Pulmonary artery endothelial cell (primary cell): ENCODE results near the gene CACNG3. TPM values are rescaled to one million over a fixed set of nuclear protein-coding genes. Genes with fewer than 3 reads are reported as not detected.
"Not testable (repeated sequence)": the region's sequence is repeated elsewhere in the genome, so short reads cannot be mapped to it uniquely, and the experiment has no call there.

ENCODE experiments used
- DNase-seq: peaks from one replicate; pipeline ENCODE4 v3.0.0-alpha.2; 2011; ENCODE audit warnings: low read depth, low spot score
- total RNA-seq: library from RNA; depleted of rRNA; stranded (reverse); fragments of >200 nt; gene quantifications from 2 replicates; pipeline ENCODE4 v1.2.3, GENCODE V29; 2014

The CACNG3 gene
- total RNA-seq: not detected in 2 replicates

DNA sequence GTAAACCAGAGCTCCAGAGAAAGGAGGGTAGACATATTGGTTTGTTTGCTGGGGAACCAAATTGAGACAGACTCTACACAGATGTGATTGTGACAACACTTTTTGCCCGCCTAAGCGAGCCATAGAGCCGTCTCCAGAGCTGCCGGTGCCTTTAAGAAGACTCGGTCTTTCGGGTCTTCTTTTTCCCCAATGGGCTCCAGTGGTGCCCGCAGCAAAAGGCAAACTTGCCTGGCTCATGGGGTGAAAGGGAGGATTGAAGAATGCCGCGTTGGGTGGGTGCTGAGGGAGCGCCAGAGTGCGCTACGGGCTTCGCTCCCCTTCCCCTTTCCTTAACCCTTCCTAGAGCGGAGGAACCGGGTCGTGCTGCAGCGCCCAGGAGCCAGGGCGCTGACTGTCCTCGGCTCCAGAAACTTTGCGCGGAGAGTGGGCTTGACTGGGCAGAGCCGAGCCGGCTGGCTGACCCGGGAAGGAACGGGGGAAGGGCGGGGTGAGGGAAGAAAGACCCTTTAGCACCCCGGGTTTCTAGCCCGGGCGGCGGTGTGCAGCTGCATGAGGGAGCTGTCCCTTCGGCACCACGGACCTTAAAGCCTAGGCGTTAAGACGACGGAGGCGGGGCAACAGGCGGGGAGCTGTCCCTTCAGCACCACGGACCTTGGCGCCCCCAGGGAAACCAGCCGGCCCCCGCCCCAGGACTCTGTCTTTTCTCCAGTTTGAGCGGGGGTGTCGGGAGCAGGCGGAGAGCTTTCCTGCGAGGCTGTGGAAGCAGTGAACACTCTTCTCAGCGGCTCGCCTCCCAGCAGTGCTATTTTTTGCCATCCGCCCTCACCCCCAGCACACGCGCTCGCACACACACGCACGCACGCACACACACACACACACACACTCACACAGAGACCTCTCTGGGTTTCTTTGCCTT is at the start of gene CACNG3:
CACNG3 (plus strand) TSS at position 880 of the 916 bp plus-strand sequence. CDS start 420 bp downstream, outside the sequence.
- peak; percentile 8 for DNase-seq

DNA sequence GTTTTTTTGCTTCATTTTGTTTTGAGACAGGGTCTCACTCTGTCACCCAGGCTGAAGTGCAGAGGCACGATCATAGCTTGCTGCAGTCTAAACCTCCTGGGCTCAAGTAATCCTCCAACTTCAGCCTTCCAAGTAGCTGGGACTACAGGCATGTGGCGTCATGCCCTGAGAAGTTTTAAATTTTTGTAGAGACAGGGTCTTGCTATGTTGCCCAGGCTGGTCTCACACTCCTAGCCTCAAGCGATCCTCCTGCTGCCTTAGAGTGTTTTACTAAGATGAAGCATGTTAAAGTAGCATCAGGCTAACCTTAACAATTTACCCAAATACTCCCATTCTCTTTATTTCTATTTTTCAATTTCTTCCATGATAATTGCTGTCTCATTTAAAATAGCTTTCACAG is 49.2 kb upstream of the CACNG3 start:
- no peak for DNase-seq

GRCh38 chr16:24208710-24209109 is 47.4 kb upstream of the CACNG3 start:
- DNase-seq: no peak

GRCh38 chr16:24214992-24215391 is 41.1 kb upstream of the CACNG3 start:
- no peak for DNase-seq

- DNase-seq: no peak
Observed at GRCh38 chr16:24216961-24217360, 39.2 kb upstream of the CACNG3 start.

- DNase-seq: no peak
Observed at GRCh38 chr16:24217461-24217860, 38.7 kb upstream of the CACNG3 start.

DNA sequence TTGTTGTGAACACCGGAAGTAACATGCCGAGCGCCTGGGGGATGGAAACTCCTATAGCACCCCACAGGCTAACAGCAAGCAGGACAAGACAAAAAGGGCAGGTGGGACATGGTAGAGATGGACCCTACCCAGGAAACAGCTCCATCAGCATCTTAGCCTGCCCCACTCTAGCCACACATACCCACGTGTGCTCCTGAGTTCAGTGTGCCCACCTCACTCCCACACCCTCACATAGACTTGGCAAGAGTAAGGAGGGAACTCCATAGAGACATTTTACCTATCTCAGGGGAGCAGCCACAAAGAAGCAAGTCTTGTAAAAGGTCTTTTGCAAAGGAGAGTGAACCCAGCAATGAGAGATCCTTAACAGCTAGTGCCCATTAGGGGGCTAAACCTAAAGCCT is 37.8 kb upstream of the CACNG3 start:
- DNase-seq: no peak

GRCh38 chr16:24221219-24221618 is 34.9 kb upstream of the CACNG3 start:
- no peak for DNase-seq

DNA sequence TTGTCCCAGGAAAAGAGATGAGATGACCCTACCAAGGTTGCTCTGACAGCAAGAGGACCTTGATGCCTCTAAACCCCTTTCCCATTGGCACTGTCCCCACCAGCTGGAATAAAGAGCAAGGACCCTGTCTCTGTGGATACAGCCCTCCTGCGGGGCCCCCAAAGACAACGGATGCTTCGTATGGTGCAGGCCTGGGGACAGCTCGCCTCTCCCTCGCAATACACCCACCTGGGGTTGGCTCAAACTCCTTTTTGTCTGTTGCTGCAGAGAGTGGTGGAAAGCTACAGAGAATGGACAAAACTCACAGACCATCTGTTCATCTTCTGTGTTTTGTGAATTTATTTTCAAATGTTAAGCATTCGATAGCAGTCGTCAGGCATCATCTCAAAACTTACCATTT is 27.6 kb upstream of the CACNG3 start:
- no peak for DNase-seq

DNA sequence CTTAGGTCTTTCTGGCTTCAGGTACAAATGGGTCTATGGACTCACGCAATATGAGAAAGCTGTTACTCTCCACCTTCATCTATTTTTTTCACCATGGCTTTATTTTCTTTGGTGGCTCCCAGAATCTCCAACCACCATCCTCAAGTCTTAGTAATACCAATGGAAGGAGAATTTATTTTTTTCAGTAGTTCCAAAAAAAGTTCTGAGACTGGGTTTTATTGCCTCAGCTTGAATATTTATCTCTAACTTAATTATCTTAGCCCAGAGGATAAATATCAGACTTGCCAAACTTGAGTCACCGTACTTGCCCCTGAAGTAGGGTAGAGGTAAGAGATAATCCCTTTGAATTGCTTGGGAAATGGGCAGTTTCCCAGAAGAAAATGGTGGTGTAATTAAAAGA is 23.2 kb upstream of the CACNG3 start:
- DNase-seq: no peak

GRCh38 chr16:24234737-24235136 is 21.4 kb upstream of the CACNG3 start:
- no peak for DNase-seq

- no peak for DNase-seq
Observed at GRCh38 chr16:24235806-24236205, 20.3 kb upstream of the CACNG3 start.

DNA sequence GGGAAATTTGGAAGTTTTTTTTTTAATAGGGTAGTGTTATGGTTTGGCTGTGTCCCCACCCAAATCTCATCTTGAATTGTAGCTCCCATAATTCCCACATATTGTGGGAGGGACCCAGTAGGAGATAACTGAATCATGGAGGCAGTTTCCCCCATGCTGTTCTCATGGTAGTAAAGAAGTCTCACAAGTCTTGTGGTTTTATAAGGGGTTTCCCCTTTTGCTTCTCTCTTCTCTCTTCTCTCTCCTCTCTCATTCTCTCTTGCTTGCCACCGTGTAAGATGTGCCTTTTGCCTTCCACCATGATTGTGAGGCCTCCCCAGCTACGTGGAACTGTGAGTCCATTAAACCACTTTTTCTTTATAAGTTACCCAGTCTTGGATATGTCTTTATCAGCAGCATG is 17.3 kb upstream of the CACNG3 start:
- DNase-seq: not testable (repeated sequence)

DNA sequence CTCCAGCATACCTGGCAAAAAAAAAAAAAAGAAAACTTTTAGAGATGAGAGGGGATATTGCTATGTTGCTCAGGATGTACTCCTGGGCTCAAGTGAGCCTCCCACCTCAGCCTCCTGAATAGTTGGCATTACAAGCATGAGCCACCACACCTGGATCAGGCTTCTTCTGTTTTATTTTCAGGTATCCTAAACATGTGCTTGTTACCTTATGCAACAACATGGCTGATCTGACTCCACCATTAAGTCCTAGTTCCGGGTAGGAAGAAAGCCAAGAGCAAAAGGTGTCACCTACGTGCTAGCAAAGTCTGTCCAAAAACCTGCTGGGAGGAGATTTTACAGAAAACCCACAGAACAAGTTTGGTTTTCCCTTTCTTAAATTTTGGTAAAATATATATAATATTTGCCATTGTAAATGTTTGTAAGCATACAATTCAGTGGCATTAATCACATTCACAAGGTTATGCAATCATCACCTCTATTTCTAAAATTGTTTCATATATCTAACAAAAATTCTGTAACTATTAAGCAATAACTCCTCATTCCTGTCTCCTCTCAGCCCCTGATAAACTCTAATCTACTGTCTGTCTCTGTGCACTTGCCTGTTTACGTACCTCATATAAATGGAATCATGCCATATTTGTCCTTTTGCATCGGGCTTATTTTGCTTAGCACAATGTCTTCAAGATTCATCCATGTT is 9.1 kb upstream of the CACNG3 start:
- DNase-seq: no peak

DNA sequence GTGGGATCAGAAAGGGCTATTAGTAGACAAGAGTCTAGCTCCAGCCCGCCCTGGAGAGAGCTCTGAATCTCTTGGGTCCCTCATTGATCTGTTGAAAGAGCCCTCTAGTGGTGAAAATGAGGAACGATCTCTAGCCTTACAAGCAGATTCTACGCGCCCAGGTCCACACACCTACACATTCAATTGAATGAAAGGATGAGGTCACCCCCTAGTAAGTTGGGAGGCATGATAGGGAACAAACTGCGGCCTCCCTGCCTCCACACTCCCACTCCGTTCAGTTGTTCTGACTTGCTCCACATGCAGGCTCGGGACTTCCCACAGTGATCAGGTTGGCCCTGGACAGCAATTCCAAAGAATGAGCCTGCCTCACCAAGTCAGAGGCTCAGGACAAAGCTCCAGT is 2.9 kb upstream of the CACNG3 start:
- DNase-seq: peak; percentile 24

GRCh38 chr16:24257958-24258357 is 1.8 kb downstream of the CACNG3 start:
- no peak for DNase-seq

GRCh38 chr16:24258791-24259190 is 2.7 kb downstream of the CACNG3 start:
- no peak for DNase-seq

DNA sequence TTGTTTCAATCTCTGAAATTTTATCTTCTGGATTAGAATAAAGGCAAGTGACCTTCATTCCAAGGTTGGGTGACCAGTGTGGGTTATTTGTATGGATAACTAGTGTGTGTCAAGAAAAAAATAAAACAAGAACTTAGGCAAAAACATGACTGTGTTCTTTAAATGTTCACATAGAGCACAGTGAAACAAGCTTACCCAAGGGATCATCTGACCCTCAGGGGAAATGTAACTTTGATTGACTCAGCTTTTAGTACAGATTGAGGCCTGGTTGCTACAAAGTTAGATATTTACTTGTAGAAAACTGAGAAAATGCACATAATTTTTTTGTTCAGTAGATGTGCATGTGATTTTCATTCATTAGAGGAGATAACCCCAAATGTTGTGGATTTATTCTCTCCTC is 6.7 kb downstream of the CACNG3 start:
- DNase-seq: no peak

- DNase-seq: no peak
Observed at GRCh38 chr16:24270721-24271442, 14.7 kb downstream of the CACNG3 start.

- no peak for DNase-seq
Observed at GRCh38 chr16:24272379-24272778, 16.2 kb downstream of the CACNG3 start.

GRCh38 chr16:24273508-24274182 is 17.5 kb downstream of the CACNG3 start:
- DNase-seq: no peak
